Panc1 (cell line): ENCODE measurements around the gene HOXC11. TPM values are rescaled to one million over a fixed set of nuclear protein-coding genes. Genes with fewer than 3 reads are reported as not detected.
A peak's percentile ranks its signal among the peaks of the same experiment; 100 is the strongest.

Experiments
- ATAC-seq: fragments of 200-7000 bp; cut with Tn5 transposase; 2 replicates; pipeline ENCODE4 v1.9.1; 2020; ENCODE audit warnings: mild to moderate bottlenecking, moderate library complexity
- BruUV-seq: library from RNA; stranded (reverse); fragments of 400-500 nt; replicated peaks from 2 replicates; lab custom pipeline; 2021; lab: Mats Ljungman, UMichigan
- CTCF ChIA-PET: fragments of 300-600 bp; sonication (Branson Sonifier 250); formaldehyde crosslinking; loops from one replicate; lab custom pipeline; 2022; ENCODE audit warnings: antibody characterized with exemption; lab: Charles Lee
- POLR2A ChIA-PET: fragments of 300-600 bp; sonication (Branson Sonifier 250); formaldehyde crosslinking; loops from one replicate; lab custom pipeline; 2022; ENCODE audit warnings: antibody characterized with exemption; lab: Charles Lee
- DNase-seq: peaks from one replicate; pipeline ENCODE4 v3.0.0-alpha.2; 2010; ENCODE audit warnings: low read depth, low spot score
- H3K27ac ChIP-seq: 2 replicates; pipeline ENCODE4 v1.5.1; 2011; ENCODE audit warnings: mild to moderate bottlenecking, low read length, inconsistent platforms
- H3K27me3 ChIP-seq: fragments of 200-500 bp; sonication (Bioruptor generic); 2 replicates; pipeline ENCODE4 v1.6.0; 2014; ENCODE audit warnings: low read length, inconsistent platforms; ENCODE audit not compliant: control insufficient read depth, insufficient read depth
- H3K36me3 ChIP-seq: fragments of 200-500 bp; sonication (Bioruptor generic); 2 replicates; pipeline ENCODE4 v1.5.1; 2014; ENCODE audit warnings: inconsistent platforms, mild to moderate bottlenecking, low read length, moderate library complexity; ENCODE audit not compliant: control insufficient read depth, insufficient read depth
- H3K4me1 ChIP-seq: 2 replicates; pipeline ENCODE4 v1.5.1; 2011; ENCODE audit warnings: inconsistent platforms, mild to moderate bottlenecking, low read length, moderate library complexity; ENCODE audit not compliant: control insufficient read depth, insufficient read depth
- H3K4me3 ChIP-seq, 2 experiments: 2 replicates each; pipeline ENCODE4 v1.5.1; 2011 to 2012; ENCODE audit warnings: low read depth in 2 of 2, low read length in 2 of 2, mild to moderate bottlenecking in 2 of 2, inconsistent platforms in 1 of 2, moderate library complexity in 1 of 2
- H3K9me3 ChIP-seq: fragments of 200-500 bp; sonication (Bioruptor generic); 2 replicates; pipeline ENCODE4 v1.5.1; 2014; ENCODE audit warnings: low read depth, mild to moderate bottlenecking, inconsistent platforms, low read length, moderate library complexity; ENCODE audit not compliant: control insufficient read depth, insufficient read depth
- CTCF ChIP-seq: fragments of 450-650 bp; IDR thresholded peaks from 2 replicates; pipeline ENCODE4 v1.5.1; 2017; ENCODE audit warnings: mild to moderate bottlenecking
- POLR2AphosphoS5 ChIP-seq: IDR thresholded peaks from 2 replicates; pipeline ENCODE4 v1.6.1; 2012; ENCODE audit warnings: mild to moderate bottlenecking, low read depth, low read length, moderate library complexity
- REST ChIP-seq, 2 experiments: IDR thresholded peaks; 2 replicates each; pipeline ENCODE4 v1.6.1; 2011 to 2012; ENCODE audit warnings: low read depth in 2 of 2, control low read depth in 1 of 2, low read length in 1 of 2, mild to moderate bottlenecking in 1 of 2, moderate library complexity in 1 of 2; ENCODE audit not compliant: insufficient read depth in 1 of 2
- SIN3A ChIP-seq: IDR thresholded peaks from 2 replicates; pipeline ENCODE4 v1.6.1; 2012; ENCODE audit warnings: low read depth, mild to moderate bottlenecking, low read length, moderate library complexity, borderline replicate concordance; ENCODE audit not compliant: insufficient read depth
- TCF7L2 ChIP-seq: IDR thresholded peaks from 2 replicates; pipeline ENCODE4 v1.6.1; 2011; ENCODE audit warnings: mild to moderate bottlenecking, low read depth, low read length, inconsistent platforms
- in situ Hi-C: cut with HindIII; loops from 2 replicates; pipeline ENCODE4 v1.10.0; 2016; ENCODE audit warnings: low sequenced_read_pairs, low pct_unique_long_range_greater_than_20kb
- intact Hi-C: fragments of 100-400 bp; cut with micrococcal nuclease; formaldehyde crosslinking; loops from one replicate; pipeline ENCODE4 v1.10.0; 2022; ENCODE audit not compliant: unreplicated experiment
- total RNA-seq: library from RNA; stranded (reverse); gene quantifications from one replicate; pipeline ENCODE4 v1.2.1, GENCODE V29; 2021; ENCODE audit not compliant: unreplicated experiment

The HOXC11 gene
- total RNA-seq, 1 experiment from 2014 or later = 17.0 TPM

DNA sequence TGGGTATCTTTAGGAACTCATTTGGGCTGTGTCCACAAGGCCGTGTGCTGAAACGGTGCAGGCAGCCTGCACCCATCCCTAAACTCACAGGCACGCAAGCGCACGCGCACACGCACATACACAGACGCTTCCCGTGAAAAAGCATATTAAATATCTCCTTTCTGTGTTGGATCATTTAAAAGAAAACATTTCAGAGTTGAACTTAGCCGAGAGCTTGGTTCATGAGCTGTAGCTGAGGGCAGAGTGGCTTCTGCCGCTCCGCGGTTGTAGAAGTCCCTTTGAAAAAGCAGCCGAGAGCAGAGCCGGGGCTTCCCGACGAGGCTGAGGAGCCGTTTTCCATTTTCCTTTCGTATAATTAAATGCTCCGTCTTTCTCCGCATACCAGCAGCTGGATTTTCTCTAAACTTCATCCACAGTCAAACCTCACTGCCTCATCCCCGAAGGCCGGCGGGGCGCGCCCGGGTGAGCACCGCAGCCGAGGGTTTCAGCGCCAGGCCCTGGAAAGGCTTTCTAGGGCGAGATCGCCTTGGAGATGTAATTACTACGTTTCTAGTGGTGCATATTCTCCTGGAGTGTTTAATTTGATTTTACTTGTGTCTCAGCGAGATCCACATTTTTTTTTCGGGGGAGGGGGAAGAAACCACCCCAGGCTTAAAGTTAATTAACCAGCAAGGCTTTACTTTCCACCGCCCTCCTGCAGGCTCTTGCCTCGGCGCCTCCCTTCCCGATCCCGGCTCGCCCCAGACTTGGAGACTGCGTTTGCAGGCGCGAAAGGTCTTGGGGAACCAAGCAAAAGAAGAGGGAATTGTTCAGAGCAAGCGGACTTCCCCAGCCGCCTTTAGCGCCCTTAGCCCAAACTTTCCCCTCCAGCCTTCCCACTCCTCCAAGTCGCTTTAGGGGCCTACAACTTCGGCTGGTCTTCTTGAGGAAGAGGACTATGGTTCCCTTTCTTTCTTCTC is 37.3 kb upstream of the HOXC11 start:
- TF ChIP-seq POLR2AphosphoS5 (no peak), SIN3A (no peak), TCF7L2 (no peak), REST (IDR thresholded peaks at IDR 0.05; ENCODE audit: insufficient read depth in 1 of 2, low read depth in 2 of 2, low read length in 1 of 2) (no peak), CTCF (no peak)
- Histone ChIP-seq H3K27me3 (no peaks in the 10 kb centered on the region), H3K36me3 (no peaks in the 10 kb centered on the region), H3K4me1 (peaks cover 28% of the 10 kb centered on the region), H3K9me3 (no peaks in the 10 kb centered on the region), H3K4me3 (no peak overlapping the region), H3K27ac (peak overlapping the region; percentile 54)
- intact Hi-C loops (loop anchor here (5.0 kb wide), 1 partner anchor 88 kb away; no protein-coding TSS in a partner anchor), in situ Hi-C loops (no loop called here)
- ChIA-PET CTCF (no interaction called here), POLR2A (no interaction called here)
- BruUV-seq = no TSS peak
- ATAC-seq = no peak
- DNase-seq = no peak

DNA sequence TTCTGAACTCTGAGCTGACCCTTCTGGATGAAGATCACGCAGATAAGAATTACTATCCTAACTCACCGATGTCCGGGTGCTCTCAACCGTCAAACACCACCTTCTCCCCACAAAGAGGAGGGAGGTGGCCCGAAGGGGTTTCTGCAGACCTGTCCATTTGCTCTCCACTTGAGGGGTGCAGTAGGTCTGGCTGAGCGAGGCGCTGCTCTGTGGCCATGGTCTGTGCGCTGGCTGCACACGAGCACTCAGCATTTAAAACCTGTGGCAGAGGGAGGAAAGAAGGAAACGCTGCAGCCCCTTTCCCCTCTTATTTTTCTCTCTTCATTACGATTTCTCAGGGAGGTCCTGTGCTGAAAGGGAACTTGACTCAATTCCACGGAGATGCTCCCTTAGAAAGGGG is 35.8 kb upstream of the HOXC11 start:
- H3K27me3 ChIP-seq = no peaks in the 10 kb centered on the region
- in situ Hi-C loops = no loop called here
- H3K36me3 ChIP-seq = no peaks in the 10 kb centered on the region; the same call in 1 of the 2 replicates
- ChIA-PET CTCF (no interaction called here), POLR2A (no interaction called here)
- no peak for TF ChIP-seq SIN3A
- TF ChIP-seq REST (IDR thresholded peaks at IDR 0.05; ENCODE audit: insufficient read depth in 1 of 2, low read depth in 2 of 2, low read length in 1 of 2) = no peak
- TF ChIP-seq CTCF = no peak
- TF ChIP-seq POLR2AphosphoS5 = no peak
- no peak for TF ChIP-seq TCF7L2
- peak overlapping the region; percentile 75 for H3K27ac ChIP-seq
- H3K4me3 ChIP-seq = no peak overlapping the region
- ATAC-seq (no peak), DNase-seq (no peak)
- BruUV-seq = no TSS peak
- H3K4me1 ChIP-seq = peaks cover 31% of the 10 kb centered on the region
- H3K9me3 ChIP-seq = no peaks in the 10 kb centered on the region
- intact Hi-C loops = loop anchor here (5.0 kb wide), 1 partner anchor 90 kb away; no protein-coding TSS in a partner anchor
